Activated CD8-positive, alpha-beta T cell treated with anti-CD3 and anti-CD28 coated beads for 36 hours (primary cell): ENCODE data around the gene GALNT14. TPM values are rescaled to one million over a fixed set of nuclear protein-coding genes. Genes with fewer than 3 reads are reported as not detected.

ENCODE experiments used
- ATAC-seq: fragments of 200-7000 bp; cut with Tn5 transposase; one replicate; pipeline ENCODE4 v1.10.0; 2021; ENCODE audit warnings: mild to moderate bottlenecking, moderate library complexity
- CTCF ChIA-PET: fragments of 350-600 bp; sonication (Branson Sonifier 250); formaldehyde crosslinking; loops from one replicate; lab custom pipeline; 2021; ENCODE audit warnings: antibody characterized with exemption; lab: Charles Lee
- POLR2A ChIA-PET: fragments of 350-600 bp; sonication (Branson Sonifier 250); formaldehyde crosslinking; loops from one replicate; lab custom pipeline; 2021; ENCODE audit warnings: antibody characterized with exemption; lab: Charles Lee
- DNase-seq: peaks from one replicate; pipeline ENCODE4 v3.0.0-alpha.2; 2020
- H3K27ac Mint-ChIP-seq: one replicate; pipeline ENCODE4 v1.8.0; 2021; ENCODE audit warnings: mild to moderate bottlenecking, mixed read lengths
- H3K27me3 Mint-ChIP-seq: one replicate; pipeline ENCODE4 v1.8.0; 2021; ENCODE audit warnings: mixed read lengths
- H3K36me3 Mint-ChIP-seq: one replicate; pipeline ENCODE4 v1.8.0; 2021; ENCODE audit warnings: low read depth, mixed read lengths
- H3K4me1 Mint-ChIP-seq: one replicate; pipeline ENCODE4 v1.8.0; 2021; ENCODE audit warnings: low read depth, mixed read lengths
- H3K4me3 Mint-ChIP-seq: one replicate; pipeline ENCODE4 v1.8.0; 2021; ENCODE audit warnings: mild to moderate bottlenecking, moderate library complexity, mixed read lengths
- H3K9me3 Mint-ChIP-seq: one replicate; pipeline ENCODE4 v1.8.0; 2021; ENCODE audit warnings: mixed read lengths
- CTCF ChIP-seq: fragments of 200-600 bp; IDR thresholded peaks from one replicate; pipeline ENCODE4 v1.8.0; 2022; ENCODE audit warnings: antibody characterized with exemption, mild to moderate bottlenecking
- intact Hi-C: fragments of 100-400 bp; cut with micrococcal nuclease; formaldehyde crosslinking; loops from one replicate; pipeline ENCODE4 v1.10.0; 2022
- total RNA-seq, 2 experiments: library from RNA; stranded (reverse); gene quantifications; one replicate each; pipeline ENCODE4 v1.2.3, GENCODE V29; 2021

The GALNT14 gene
- total RNA-seq, 2 experiments from 2014 or later: 1.1 to 1.9 TPM

GRCh38 chr2:31028417-31028816, 109.8 kb downstream of the GALNT14 start:
- DNase-seq (no peak), ATAC-seq (no peak)
- Mint-ChIP-seq H3K36me3 (no peaks in the 10 kb centered on the region), H3K9me3 (no peaks in the 10 kb centered on the region), H3K27ac (no peak overlapping the region), H3K4me1 (no peaks in the 10 kb centered on the region), H3K27me3 (no peaks in the 10 kb centered on the region), H3K4me3 (no peak overlapping the region)
- no peak for TF ChIP-seq CTCF
- intact Hi-C loops: no loop called here
- ChIA-PET POLR2A (no interaction called here), CTCF (no interaction called here)

GRCh38 chr2:31027549-31027948, 110.7 kb downstream of the GALNT14 start:
- Mint-ChIP-seq H3K4me3 (no peak overlapping the region), H3K27me3 (no peaks in the 10 kb centered on the region), H3K9me3 (no peaks in the 10 kb centered on the region), H3K36me3 (no peaks in the 10 kb centered on the region), H3K27ac (no peak overlapping the region), H3K4me1 (no peaks in the 10 kb centered on the region)
- ATAC-seq (no peak), DNase-seq (no peak)
- no peak for TF ChIP-seq CTCF
- ChIA-PET CTCF (no interaction called here), POLR2A (no interaction called here)
- intact Hi-C loops: no loop called here

GRCh38 chr2:31023541-31023940, 114.7 kb downstream of the GALNT14 start:
- Mint-ChIP-seq H3K9me3 (no peaks in the 10 kb centered on the region), H3K27me3 (no peaks in the 10 kb centered on the region), H3K27ac (no peak overlapping the region), H3K4me3 (no peak overlapping the region), H3K4me1 (no peaks in the 10 kb centered on the region), H3K36me3 (no peaks in the 10 kb centered on the region)
- DNase-seq (no peak), ATAC-seq (no peak)
- no peak for TF ChIP-seq CTCF
- intact Hi-C loops: no loop called here
- ChIA-PET POLR2A (no interaction called here), CTCF (interaction anchor here (1.5 kb wide), 1 partner anchor 10 kb away, joined by 3 read pairs; no protein-coding TSS in a partner anchor)

GRCh38 chr2:31020713-31021112, 117.5 kb downstream of the GALNT14 start:
- ChIA-PET CTCF (no interaction called here), POLR2A (no interaction called here)
- H3K27me3 Mint-ChIP-seq: no peaks in the 10 kb centered on the region
- intact Hi-C loops: no loop called here
- no peak overlapping the region for H3K4me3 Mint-ChIP-seq
- TF ChIP-seq CTCF: no peak
- no peaks in the 10 kb centered on the region for H3K4me1 Mint-ChIP-seq
- ATAC-seq (no peak), DNase-seq (no peak)
- no peak overlapping the region for H3K27ac Mint-ChIP-seq
- no peaks in the 10 kb centered on the region for H3K36me3 Mint-ChIP-seq
- no peaks in the 10 kb centered on the region for H3K9me3 Mint-ChIP-seq

GRCh38 chr2:31018280-31018679, 120.0 kb downstream of the GALNT14 start:
- no peaks in the 10 kb centered on the region for H3K27me3 Mint-ChIP-seq
- no peaks in the 10 kb centered on the region for H3K4me1 Mint-ChIP-seq
- no peak overlapping the region for H3K27ac Mint-ChIP-seq
- intact Hi-C loops: no loop called here
- H3K4me3 Mint-ChIP-seq: no peak overlapping the region
- no peaks in the 10 kb centered on the region for H3K9me3 Mint-ChIP-seq
- no peaks in the 10 kb centered on the region for H3K36me3 Mint-ChIP-seq
- ChIA-PET POLR2A (no interaction called here), CTCF (no interaction called here)
- DNase-seq: no peak
- TF ChIP-seq CTCF: no peak
- no peak for ATAC-seq
